ENCODE data around the gene SBNO2.

DNA sequence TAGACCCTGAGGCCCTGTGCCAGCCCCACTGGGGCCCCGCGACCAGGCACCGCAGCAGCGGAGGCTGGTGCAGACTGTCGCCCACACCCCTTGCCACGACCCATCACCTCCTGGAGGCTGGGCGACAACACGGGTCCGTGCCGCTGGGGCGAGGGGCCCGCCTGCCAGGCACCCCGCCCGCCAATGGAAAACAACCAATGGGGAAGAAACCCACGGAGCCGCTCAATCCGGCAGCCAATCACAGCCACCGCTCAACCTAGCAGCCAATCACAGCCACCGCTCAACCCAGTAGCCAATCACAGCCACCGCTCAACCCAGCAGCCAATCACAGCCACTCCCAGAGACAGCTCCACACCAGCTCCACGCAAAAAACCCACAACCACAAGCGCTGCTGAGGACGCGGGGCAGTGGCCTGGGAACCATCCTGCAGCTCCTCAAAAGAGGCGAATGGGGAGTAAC lies 40.6 kb downstream of the SBNO2 start:
- TF ChIP-seq, protein P1, sequence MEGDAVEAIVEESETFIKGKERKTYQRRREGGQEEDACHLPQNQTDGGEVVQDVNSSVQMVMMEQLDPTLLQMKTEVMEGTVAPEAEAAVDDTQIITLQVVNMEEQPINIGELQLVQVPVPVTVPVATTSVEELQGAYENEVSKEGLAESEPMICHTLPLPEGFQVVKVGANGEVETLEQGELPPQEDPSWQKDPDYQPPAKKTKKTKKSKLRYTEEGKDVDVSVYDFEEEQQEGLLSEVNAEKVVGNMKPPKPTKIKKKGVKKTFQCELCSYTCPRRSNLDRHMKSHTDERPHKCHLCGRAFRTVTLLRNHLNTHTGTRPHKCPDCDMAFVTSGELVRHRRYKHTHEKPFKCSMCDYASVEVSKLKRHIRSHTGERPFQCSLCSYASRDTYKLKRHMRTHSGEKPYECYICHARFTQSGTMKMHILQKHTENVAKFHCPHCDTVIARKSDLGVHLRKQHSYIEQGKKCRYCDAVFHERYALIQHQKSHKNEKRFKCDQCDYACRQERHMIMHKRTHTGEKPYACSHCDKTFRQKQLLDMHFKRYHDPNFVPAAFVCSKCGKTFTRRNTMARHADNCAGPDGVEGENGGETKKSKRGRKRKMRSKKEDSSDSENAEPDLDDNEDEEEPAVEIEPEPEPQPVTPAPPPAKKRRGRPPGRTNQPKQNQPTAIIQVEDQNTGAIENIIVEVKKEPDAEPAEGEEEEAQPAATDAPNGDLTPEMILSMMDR (conservative IDR thresholded peaks at IDR 0.05; ENCODE audit: low read length), result no peak
- no peak for TF ChIP-seq EZH2phosphoT487 (IDR thresholded peaks at IDR 0.05; ENCODE audit: borderline replicate concordance)

Measured in Loucy (cell line).